ENCODE measurements around the gene NBPF4.

NBPF4 gene

GRCh38 chr1:108199201-108199691, 44.6 kb downstream of the NBPF4 start:
- Histone ChIP-seq H3K4me1 (ENCODE audit: control insufficient read depth in 1 of 2, insufficient read depth in 1 of 2, low read depth in 1 of 2, low read length in 1 of 2) (peaks cover 22 to 26% of the 10 kb centered on the region in 2 experiments), H3K27me3 (no peaks in the 10 kb centered on the region), H3K36me3 (peaks cover 25% of the 10 kb centered on the region), H3K4me3 (ENCODE audit: low read depth in 1 of 2, low read length in 1 of 2) (peak overlapping the region; percentile 90 to 92), H3K27ac (peak overlapping the region; percentile 84), H3K9me3 (no peaks in the 10 kb centered on the region)
- no peak for TF ChIP-seq CTCF (IDR thresholded peaks at IDR 0.05)

- H3K36me3 ChIP-seq: peaks cover 28% of the 10 kb centered on the region
- no peak overlapping the region for H3K27ac ChIP-seq
- H3K9me3 ChIP-seq: no peaks in the 10 kb centered on the region
- TF ChIP-seq CTCF (IDR thresholded peaks at IDR 0.05): no peak
- peaks cover 9 to 15% of the 10 kb centered on the region in 2 experiments for H3K4me1 ChIP-seq (ENCODE audit: control insufficient read depth in 1 of 2, insufficient read depth in 1 of 2, low read depth in 1 of 2, low read length in 1 of 2)
- no peak overlapping the region for H3K4me3 ChIP-seq (ENCODE audit: low read depth in 1 of 2, low read length in 1 of 2)
- no peaks in the 10 kb centered on the region for H3K27me3 ChIP-seq
Observed at GRCh38 chr1:108194051-108194450, 49.8 kb downstream of the NBPF4 start.

DNA sequence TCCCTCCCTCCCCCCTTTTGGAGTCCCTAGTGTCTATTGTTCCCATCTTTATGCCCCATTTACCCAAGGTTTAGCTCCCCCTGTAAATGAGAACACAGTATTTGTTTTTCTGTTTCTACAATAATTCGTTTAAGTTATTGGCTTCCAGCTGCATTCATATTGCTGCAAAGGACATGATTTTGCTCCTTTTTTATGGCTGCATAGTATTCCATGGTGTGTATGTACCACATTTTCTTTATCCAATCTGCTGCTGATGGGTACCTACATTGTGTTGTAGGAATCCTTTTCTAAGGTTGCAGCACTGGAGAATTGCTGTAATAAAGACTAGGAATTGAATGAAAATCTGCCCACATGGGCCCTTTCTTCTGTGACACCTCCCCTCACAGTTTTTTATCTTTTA, 50.5 kb downstream of the NBPF4 start:
- H3K36me3 ChIP-seq: peaks cover 28% of the 10 kb centered on the region
- no peaks in the 10 kb centered on the region for H3K9me3 ChIP-seq
- H3K4me1 ChIP-seq (ENCODE audit: control insufficient read depth in 1 of 2, insufficient read depth in 1 of 2, low read depth in 1 of 2, low read length in 1 of 2): peaks cover 2 to 8% of the 10 kb centered on the region in 2 experiments
- H3K27ac ChIP-seq: no peak overlapping the region
- no peak for TF ChIP-seq CTCF (IDR thresholded peaks at IDR 0.05)
- no peaks in the 10 kb centered on the region for H3K27me3 ChIP-seq
- no peak overlapping the region for H3K4me3 ChIP-seq (ENCODE audit: low read depth in 1 of 2, low read length in 1 of 2)

- Histone ChIP-seq H3K27me3 (no peaks in the 10 kb centered on the region), H3K4me1 (ENCODE audit: control insufficient read depth in 1 of 2, insufficient read depth in 1 of 2, low read depth in 1 of 2, low read length in 1 of 2) (peaks cover 0 to 3% of the 10 kb centered on the region in 2 experiments), H3K4me3 (ENCODE audit: low read depth in 1 of 2, low read length in 1 of 2) (no peak overlapping the region), H3K27ac (no peak overlapping the region), H3K36me3 (peaks cover 25% of the 10 kb centered on the region), H3K9me3 (no peaks in the 10 kb centered on the region)
- no peak for TF ChIP-seq CTCF (IDR thresholded peaks at IDR 0.05)
Observed at GRCh38 chr1:108192581-108192980, 51.3 kb downstream of the NBPF4 start.

DNA sequence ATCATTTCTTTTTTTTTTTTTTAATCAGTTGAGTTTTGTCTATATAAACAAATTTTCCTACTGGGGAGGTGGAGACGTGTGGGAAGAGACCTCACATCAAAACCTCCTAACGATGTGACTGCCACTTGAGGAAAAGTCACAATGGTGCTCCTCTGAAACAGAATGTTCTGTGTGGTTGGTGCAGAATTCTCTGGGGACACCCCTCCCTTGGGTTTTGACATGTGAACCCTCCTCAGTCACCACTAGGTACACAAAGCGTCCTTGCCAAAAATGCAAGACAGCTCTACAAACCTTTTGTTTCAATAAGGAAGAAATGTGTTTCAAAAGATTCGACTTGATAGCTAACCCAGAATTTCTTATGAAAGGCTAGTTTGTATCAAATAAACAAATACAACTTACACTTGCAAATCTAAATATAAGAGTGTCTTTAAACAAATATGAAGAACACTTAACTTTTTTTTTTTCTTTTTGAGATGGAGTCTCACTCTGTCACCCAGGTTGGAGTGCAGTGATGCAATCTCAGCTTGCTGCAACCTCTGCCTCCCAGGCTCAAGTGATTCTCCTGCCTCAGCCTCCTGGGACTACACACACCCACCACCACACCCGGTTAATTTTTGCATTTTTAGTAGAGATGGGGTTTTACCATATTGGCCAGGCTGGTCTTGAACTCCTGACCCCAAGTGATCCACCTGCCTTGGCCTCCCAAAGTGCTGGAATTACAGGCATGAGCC, 53.0 kb downstream of the NBPF4 start:
- H3K9me3 ChIP-seq: no peaks in the 10 kb centered on the region
- TF ChIP-seq CTCF (IDR thresholded peaks at IDR 0.05): no peak
- no peak overlapping the region for H3K27ac ChIP-seq
- no peaks in the 10 kb centered on the region for H3K27me3 ChIP-seq
- no peak overlapping the region for H3K4me3 ChIP-seq (ENCODE audit: low read depth in 1 of 2, low read length in 1 of 2)
- peaks cover 18% of the 10 kb centered on the region for H3K36me3 ChIP-seq
- H3K4me1 ChIP-seq (ENCODE audit: control insufficient read depth in 1 of 2, insufficient read depth in 1 of 2, low read depth in 1 of 2, low read length in 1 of 2): no peaks in the 10 kb centered on the region
